Fibroblast of lung (primary cell): ENCODE results near the gene MAGEF1. TPM values are rescaled to one million over a fixed set of nuclear protein-coding genes. Genes with fewer than 3 reads are reported as not detected.
"Not testable (repeated sequence)": the region's sequence is repeated elsewhere in the genome, so short reads cannot be mapped to it uniquely, and the experiment has no call there.

Experiments
- DNase-seq, 2 donors: peaks; one replicate each; pipeline versions ENCODE4 v3.0.0 to v3.0.0-alpha.2; 2010; ENCODE audit warnings: low read depth in 2 of 2
- H2AFZ ChIP-seq: 2 replicates; pipeline ENCODE4 v1.5.1; 2012; ENCODE audit warnings: low read length, control low read depth, inconsistent platforms
- H3K27ac ChIP-seq: 2 replicates; pipeline ENCODE4 v1.5.1; 2011; ENCODE audit warnings: low read length, control low read depth; ENCODE audit not compliant: insufficient read depth
- H3K27me3 ChIP-seq: 2 replicates; pipeline ENCODE4 v1.5.1; 2011; ENCODE audit warnings: mild to moderate bottlenecking, low read length; ENCODE audit not compliant: control insufficient read depth, insufficient read depth
- H3K36me3 ChIP-seq: 2 replicates; pipeline ENCODE4 v1.5.1; 2011; ENCODE audit warnings: low read length; ENCODE audit not compliant: control insufficient read depth, insufficient read depth
- H3K4me1 ChIP-seq: 2 replicates; pipeline ENCODE4 v1.5.1; 2011; ENCODE audit warnings: low read length; ENCODE audit not compliant: control insufficient read depth, insufficient read depth; ENCODE audit errors: extremely low read depth
- H3K4me2 ChIP-seq: 2 replicates; pipeline ENCODE4 v1.5.1; 2011; ENCODE audit warnings: low read length, control low read depth; ENCODE audit not compliant: insufficient read depth; ENCODE audit errors: extremely low read depth
- H3K4me3 ChIP-seq, 4 experiments: fragments of 200-600 bp in 1 of 4; sonication (generic) in 1 of 4; replicated peaks in 1 of 4; 2 replicates each; pipeline ENCODE4 v1.5.1; 2011 to 2016; ENCODE audit warnings: low read length in 4 of 4, low read depth in 3 of 4, mild to moderate bottlenecking in 3 of 4, control low read depth in 2 of 4, inconsistent platforms in 1 of 4, mixed read lengths in 1 of 4; ENCODE audit not compliant: insufficient read depth in 1 of 4; ENCODE audit errors: control extremely low read depth in 1 of 4
- H3K79me2 ChIP-seq: 2 replicates; pipeline ENCODE4 v1.5.1; 2012; ENCODE audit warnings: mild to moderate bottlenecking, low read length, inconsistent platforms; ENCODE audit not compliant: control insufficient read depth, insufficient read depth
- H3K9ac ChIP-seq: 2 replicates; pipeline ENCODE4 v1.5.1; 2011; ENCODE audit warnings: mild to moderate bottlenecking, low read length, control low read depth; ENCODE audit not compliant: insufficient read depth
- H3K9me3 ChIP-seq: 2 replicates; pipeline ENCODE4 v1.5.1; 2012; ENCODE audit warnings: low read depth, low read length; ENCODE audit not compliant: control insufficient read depth, insufficient read depth
- H4K20me1 ChIP-seq: 2 replicates; pipeline ENCODE4 v1.5.1; 2011; ENCODE audit warnings: low read length; ENCODE audit not compliant: control insufficient read depth, insufficient read depth; ENCODE audit errors: extremely low read depth
- CTCF ChIP-seq, 2 donors: IDR thresholded peaks in 1 of 2; conservative IDR thresholded peaks in 1 of 2; 1 replicate in 1 of 2; 2 replicates in 1 of 2; pipeline ENCODE4 v1.5.1; 2011 to 2012; ENCODE audit warnings: low read length in 2 of 2, control low read depth in 1 of 2, inconsistent platforms in 1 of 2, low read depth in 1 of 2, mild to moderate bottlenecking in 1 of 2
- EZH2 ChIP-seq: IDR thresholded peaks from 2 replicates; pipeline ENCODE4 v1.5.1; 2012; ENCODE audit warnings: low read length, control low read depth, mild to moderate bottlenecking; ENCODE audit errors: missing control alignments
- polyA plus RNA-seq, 2 donors: library from polyadenylated mRNA; depleted of rRNA in 1 of 2; stranded (reverse) in 1 of 2; unstranded in 1 of 2; fragments of >200 nt; gene quantifications; 2 replicates each; pipeline ENCODE4 v1.2.1, GENCODE V29; 2011 to 2012; ENCODE audit warnings: missing spikeins in 1 of 2
- total RNA-seq: library from RNA; depleted of rRNA; stranded (reverse); fragments of >200 nt; gene quantifications from 2 replicates; pipeline ENCODE4 v1.2.1, GENCODE V29; 2014

MAGEF1 gene
- total and polyA plus RNA-seq, 2 donors (not counting 1 experiment from before 2014, with no cell fraction given), result 21.5 to 22.6 TPM

- Histone ChIP-seq H3K27me3 (peaks cover 7% of the 10 kb centered on the region), H3K27ac (no peak overlapping the region), H3K36me3 (no peaks in the 10 kb centered on the region), H3K4me2 (no peak overlapping the region), H3K9me3 (no peaks in the 10 kb centered on the region), H4K20me1 (no peaks in the 10 kb centered on the region), H3K79me2 (no peaks in the 10 kb centered on the region), H3K4me3 (no peak overlapping the region), H2AFZ (no peak overlapping the region), H3K4me1 (no peaks in the 10 kb centered on the region), H3K9ac (no peak overlapping the region)
- TF ChIP-seq EZH2, result no peak
- TF ChIP-seq CTCF (conservative IDR thresholded peaks at IDR 0.05 in 1 of 2, IDR thresholded peaks at IDR 0.05 in 1 of 2; ENCODE audit: low read depth in 1 of 2, low read length in 2 of 2), result no peak
- no peak for DNase-seq
These were observed 20.1 kb upstream of the MAGEF1 start for GRCh38 chr3:184731786-184732537.

DNA sequence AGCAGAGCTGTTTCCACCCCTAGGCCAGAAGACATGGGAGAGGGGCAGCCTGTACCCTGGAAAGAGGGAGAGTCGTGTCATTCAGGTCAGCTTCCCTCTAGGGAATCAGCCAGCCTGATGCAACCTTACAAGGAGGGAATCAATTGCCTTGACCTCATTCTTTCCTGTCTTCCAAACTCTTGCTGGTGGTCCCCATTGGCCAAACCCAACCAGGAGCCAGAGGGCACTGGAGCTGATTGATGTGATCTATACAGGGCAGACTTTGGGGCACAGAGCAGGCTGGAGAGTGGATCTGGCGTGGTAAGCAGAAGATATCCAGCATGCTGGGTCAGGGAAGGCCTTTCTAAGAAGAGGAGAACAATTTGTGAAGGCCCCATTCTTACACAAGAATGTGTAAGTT, 19.1 kb upstream of the MAGEF1 start:
- DNase-seq, result no peak
- no peaks in the 10 kb centered on the region for H4K20me1 ChIP-seq

DNA sequence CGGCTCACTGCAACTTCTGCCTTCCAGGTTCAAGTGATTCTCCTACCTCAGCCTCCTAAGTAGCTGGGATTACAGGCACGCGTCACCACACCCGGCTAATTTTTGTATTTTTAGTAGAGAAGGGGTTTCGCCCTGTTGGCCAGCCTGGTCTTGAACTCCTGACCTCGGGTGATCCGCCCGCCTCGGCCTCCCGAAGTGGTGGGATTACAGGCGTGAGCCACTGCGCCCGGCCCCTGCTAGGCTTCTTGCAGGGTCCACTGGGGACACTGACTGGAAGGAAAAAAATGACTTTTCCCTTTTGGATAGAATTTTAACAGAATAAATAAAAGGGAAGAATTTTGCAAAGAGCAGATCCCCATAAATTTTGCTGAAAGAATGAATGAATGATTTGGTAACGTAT, 17.3 kb upstream of the MAGEF1 start:
- H3K4me1 ChIP-seq, DNase-seq, H3K9ac ChIP-seq, H3K79me2 ChIP-seq, H3K9me3 ChIP-seq, H4K20me1 ChIP-seq, H3K4me2 ChIP-seq, H2AFZ ChIP-seq, H3K27ac ChIP-seq, H3K36me3 ChIP-seq, H3K4me3 ChIP-seq, H3K27me3 ChIP-seq: not testable (repeated sequence)

More for the DNA sequence above, 19.1 kb upstream of the MAGEF1 start:
- Histone ChIP-seq H3K9me3 (no peaks in the 10 kb centered on the region), H3K79me2 (no peaks in the 10 kb centered on the region), H3K27ac (no peak overlapping the region), H3K9ac (no peak overlapping the region), H2AFZ (no peak overlapping the region), H3K36me3 (no peaks in the 10 kb centered on the region), H3K4me1 (no peaks in the 10 kb centered on the region), H3K4me2 (no peak overlapping the region), H3K27me3 (peaks cover 7% of the 10 kb centered on the region), H3K4me3 (no peak overlapping the region)
- no peak for TF ChIP-seq EZH2
- no peak for TF ChIP-seq CTCF (conservative IDR thresholded peaks at IDR 0.05 in 1 of 2, IDR thresholded peaks at IDR 0.05 in 1 of 2; ENCODE audit: low read depth in 1 of 2, low read length in 2 of 2)
